ENCODE results near the gene NEK11. TPM values are rescaled to one million over a fixed set of nuclear protein-coding genes. Genes with fewer than 3 reads are reported as not detected.
A peak's percentile ranks its signal among the peaks of the same experiment; 100 is the strongest.

NEK11 gene
- total RNA-seq, result 1 to 10 TPM; 1.6 to 2.2 TPM

GRCh38 chr3:131026321-131027151 lies at the start of gene NEK11, which contains the start of gene ASTE1:
NEK11 (plus strand) TSS chr3:131026877; CDS start chr3:131029709, 2,832 bp downstream.
ASTE1 (minus strand) TSS chr3:131026825; CDS start chr3:131025306, 1,519 bp downstream.
- Mint-ChIP-seq H3K36me3 (peaks cover 27 to 35% of the 10 kb centered on the region in 2 donors), H3K27ac (peak within 1 kb of the TSS; percentile 92 to 96), H3K9me3 (no peaks in the 10 kb centered on the region)
- ATAC-seq (peak; percentile 98), DNase-seq (ENCODE audit: low spot score in 2 of 2) (peak; percentile 85 to 88)

GRCh38 chr3:130979117-130979516 lies 47.6 kb upstream of the NEK11 start:
- H3K36me3 Mint-ChIP-seq, result peaks cover 0 to 9% of the 10 kb centered on the region in 2 donors
- no peak for ATAC-seq
- no peaks in the 10 kb centered on the region for H3K9me3 Mint-ChIP-seq
- DNase-seq (ENCODE audit: low spot score in 2 of 2), result no peak
- no peak overlapping the region for H3K27ac Mint-ChIP-seq

DNA sequence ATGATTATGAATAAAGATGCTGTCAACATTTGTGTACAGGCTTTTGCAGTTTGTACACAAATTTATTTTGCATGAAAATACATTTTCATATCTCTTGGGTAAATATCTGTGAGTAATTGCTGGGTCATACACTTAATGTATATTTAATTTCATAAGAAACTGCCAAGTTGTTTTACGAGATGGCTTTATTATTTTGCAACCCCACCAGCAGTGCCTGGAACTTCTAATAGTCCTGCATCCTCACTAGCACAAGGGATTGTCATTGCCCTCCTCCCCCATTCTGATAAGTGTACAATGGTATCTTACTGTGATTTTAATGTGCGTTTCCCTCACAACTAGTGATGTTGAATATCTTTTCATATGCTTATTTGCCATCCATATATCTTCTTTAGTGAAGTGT lies 45.2 kb upstream of the NEK11 start:
- peaks cover 4 to 5% of the 10 kb centered on the region in 2 donors for H3K36me3 Mint-ChIP-seq
- no peaks in the 10 kb centered on the region for H3K9me3 Mint-ChIP-seq
- no peak overlapping the region for H3K27ac Mint-ChIP-seq
- no peak for DNase-seq (ENCODE audit: low spot score in 2 of 2)
- no peak for ATAC-seq

GRCh38 chr3:130990282-130990681 lies 36.4 kb upstream of the NEK11 start:
- Mint-ChIP-seq H3K27ac (peak overlapping the region in 1 of 2 donors; percentile 18), H3K9me3 (no peaks in the 10 kb centered on the region), H3K36me3 (peaks cover 6 to 11% of the 10 kb centered on the region in 2 donors)
- no peak for ATAC-seq
- no peak for DNase-seq (ENCODE audit: low spot score in 2 of 2)

GRCh38 chr3:130991126-130991525 lies 35.6 kb upstream of the NEK11 start:
- H3K9me3 Mint-ChIP-seq, result no peaks in the 10 kb centered on the region
- H3K27ac Mint-ChIP-seq, result peak overlapping the region in 1 of 2 donors; percentile 39
- no peak for DNase-seq (ENCODE audit: low spot score in 2 of 2)
- peaks cover 6 to 11% of the 10 kb centered on the region in 2 donors for H3K36me3 Mint-ChIP-seq
- ATAC-seq, result peak; percentile 22 to 78

GRCh38 chr3:130992344-130992743 lies 34.3 kb upstream of the NEK11 start:
- Mint-ChIP-seq H3K36me3 (peaks cover 6 to 11% of the 10 kb centered on the region in 2 donors), H3K27ac (no peak overlapping the region), H3K9me3 (no peaks in the 10 kb centered on the region)
- no peak for DNase-seq (ENCODE audit: low spot score in 2 of 2)
- ATAC-seq, result no peak

DNA sequence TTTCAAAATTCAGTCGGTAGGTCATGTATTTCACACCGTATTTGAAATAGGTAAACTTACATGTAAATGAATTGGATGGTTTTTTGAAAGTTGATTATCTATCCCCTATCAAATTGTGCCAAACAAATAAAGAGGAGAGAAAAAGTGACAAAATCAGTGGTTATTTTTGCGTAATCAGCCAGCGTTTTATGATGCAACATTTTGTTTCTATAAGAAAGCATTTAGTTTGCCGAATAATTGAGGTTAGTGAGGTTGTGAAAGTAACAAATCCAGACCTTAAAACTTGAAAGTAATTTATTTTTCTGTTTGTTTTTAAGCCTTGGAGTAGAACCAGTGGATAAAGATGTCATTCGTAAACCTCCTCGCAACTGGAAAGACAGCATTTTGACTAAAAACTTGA lies 29.4 kb upstream of the NEK11 start:
- H3K9me3 Mint-ChIP-seq, result no peaks in the 10 kb centered on the region
- no peak overlapping the region for H3K27ac Mint-ChIP-seq
- H3K36me3 Mint-ChIP-seq, result peaks cover 0 to 7% of the 10 kb centered on the region in 2 donors
- DNase-seq (ENCODE audit: low spot score in 2 of 2), result no peak
- ATAC-seq, result no peak

GRCh38 chr3:131001071-131001470 lies 25.6 kb upstream of the NEK11 start:
- no peak for ATAC-seq
- no peak for DNase-seq (ENCODE audit: low spot score in 2 of 2)
- H3K36me3 Mint-ChIP-seq, result peaks cover 6 to 19% of the 10 kb centered on the region in 2 donors
- no peak overlapping the region for H3K27ac Mint-ChIP-seq
- H3K9me3 Mint-ChIP-seq, result no peaks in the 10 kb centered on the region

- peak overlapping the region in 1 of 2 donors; percentile 19 for H3K27ac Mint-ChIP-seq
- ATAC-seq, result no peak
- H3K9me3 Mint-ChIP-seq, result no peaks in the 10 kb centered on the region
- no peak for DNase-seq (ENCODE audit: low spot score in 2 of 2)
- H3K36me3 Mint-ChIP-seq, result peaks cover 6 to 19% of the 10 kb centered on the region in 2 donors
These were observed 22.1 kb upstream of the NEK11 start for GRCh38 chr3:131004603-131005002.

DNA sequence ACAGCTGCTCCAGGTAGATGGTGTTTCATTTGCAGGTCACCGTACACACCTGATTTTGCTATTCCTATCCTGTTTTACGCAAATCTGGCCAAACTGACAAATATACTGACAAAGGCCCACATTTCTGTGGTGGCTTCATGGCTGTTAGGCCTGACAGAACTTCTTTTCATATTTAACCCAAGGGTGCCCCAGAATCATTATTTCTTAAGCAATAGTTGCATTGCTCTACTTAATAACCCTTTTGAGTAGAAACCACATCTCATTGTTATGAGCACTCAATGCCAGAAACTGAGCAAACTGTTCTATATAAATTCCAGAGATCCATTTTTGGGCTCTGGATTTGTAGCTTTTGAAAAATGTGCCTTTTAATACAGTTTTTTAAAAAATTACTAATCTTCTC lies 19.4 kb upstream of the NEK11 start:
- ATAC-seq (no peak), DNase-seq (ENCODE audit: low spot score in 2 of 2) (no peak)
- Mint-ChIP-seq H3K36me3 (peaks cover 6 to 12% of the 10 kb centered on the region in 2 donors), H3K27ac (no peak overlapping the region), H3K9me3 (no peaks in the 10 kb centered on the region)

- no peak for ATAC-seq
These were observed 18.9 kb upstream of the NEK11 start for GRCh38 chr3:131007782-131008181.

DNA sequence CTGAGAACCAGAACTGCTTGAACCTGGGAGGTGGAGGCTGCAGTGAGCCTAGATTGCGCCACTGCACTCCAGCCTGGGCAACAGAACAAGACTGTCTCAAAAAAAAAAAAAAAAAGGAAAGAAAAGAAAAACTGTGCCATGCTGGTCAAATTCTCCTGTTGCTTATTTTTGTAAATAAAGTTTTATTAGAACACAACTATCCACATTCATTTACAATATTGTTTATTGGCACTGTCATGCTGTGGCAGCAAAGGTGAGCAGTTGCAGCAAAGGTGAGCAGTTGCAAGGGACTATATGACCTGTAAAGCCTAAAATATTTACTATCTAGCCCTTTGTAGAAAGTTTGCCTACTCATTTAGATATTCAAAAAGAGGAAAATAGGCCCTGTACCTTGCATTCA lies 18.4 kb upstream of the NEK11 start:
- ATAC-seq, result no peak
- no peak for DNase-seq (ENCODE audit: low spot score in 2 of 2)
- H3K27ac Mint-ChIP-seq, result peak overlapping the region in 1 of 2 donors; percentile 32
- H3K36me3 Mint-ChIP-seq, result peaks cover 6 to 19% of the 10 kb centered on the region in 2 donors
- H3K9me3 Mint-ChIP-seq, result no peaks in the 10 kb centered on the region

More at GRCh38 chr3:131007782-131008181, 18.9 kb upstream of the NEK11 start:
- no peak for DNase-seq (ENCODE audit: low spot score in 2 of 2)
- Mint-ChIP-seq H3K9me3 (no peaks in the 10 kb centered on the region), H3K27ac (peak overlapping the region in 1 of 2 donors; percentile 32), H3K36me3 (peaks cover 6 to 13% of the 10 kb centered on the region in 2 donors)

DNA sequence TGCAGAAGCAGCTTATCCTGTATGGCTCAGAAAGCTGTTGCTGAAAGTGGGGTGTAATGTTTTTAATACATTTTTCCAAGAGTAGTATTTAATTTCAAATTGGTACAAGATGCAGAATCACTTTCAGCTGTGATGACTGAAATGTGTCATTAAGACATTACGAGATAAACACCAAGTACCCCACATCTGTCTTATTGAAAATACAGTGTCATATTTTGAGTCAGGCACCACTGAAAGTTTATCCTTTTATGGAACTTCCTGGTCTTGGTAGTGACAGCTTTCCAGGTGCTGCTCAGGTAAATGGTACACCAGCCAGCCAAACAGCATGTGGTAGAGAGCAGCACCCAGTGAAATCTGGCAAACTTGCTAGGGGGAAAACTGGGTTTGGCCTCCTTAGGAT lies 17.0 kb upstream of the NEK11 start:
- no peak for DNase-seq (ENCODE audit: low spot score in 2 of 2)
- peaks cover 2 to 21% of the 10 kb centered on the region in 2 donors for H3K36me3 Mint-ChIP-seq
- ATAC-seq, result peak in 1 of 2 donors; percentile 75
- H3K9me3 Mint-ChIP-seq, result no peaks in the 10 kb centered on the region
- no peak overlapping the region for H3K27ac Mint-ChIP-seq

- H3K27ac Mint-ChIP-seq, result no peak overlapping the region
- DNase-seq (ENCODE audit: low spot score in 2 of 2) (no peak), ATAC-seq (no peak)
- peaks cover 11 to 13% of the 10 kb centered on the region in 2 donors for H3K36me3 Mint-ChIP-seq
- H3K9me3 Mint-ChIP-seq, result no peaks in the 10 kb centered on the region
These were observed 7.7 kb upstream of the NEK11 start for GRCh38 chr3:131018970-131019369.

- peak in 1 of 2 donors; percentile 45 for ATAC-seq
- Mint-ChIP-seq H3K9me3 (no peaks in the 10 kb centered on the region), H3K27ac (peak overlapping the region in 1 of 2 donors; percentile 35), H3K36me3 (peaks cover 21 to 22% of the 10 kb centered on the region in 2 donors)
- no peak for DNase-seq (ENCODE audit: low spot score in 2 of 2)
These were observed 6.5 kb upstream of the NEK11 start for GRCh38 chr3:131020122-131020693.

DNA sequence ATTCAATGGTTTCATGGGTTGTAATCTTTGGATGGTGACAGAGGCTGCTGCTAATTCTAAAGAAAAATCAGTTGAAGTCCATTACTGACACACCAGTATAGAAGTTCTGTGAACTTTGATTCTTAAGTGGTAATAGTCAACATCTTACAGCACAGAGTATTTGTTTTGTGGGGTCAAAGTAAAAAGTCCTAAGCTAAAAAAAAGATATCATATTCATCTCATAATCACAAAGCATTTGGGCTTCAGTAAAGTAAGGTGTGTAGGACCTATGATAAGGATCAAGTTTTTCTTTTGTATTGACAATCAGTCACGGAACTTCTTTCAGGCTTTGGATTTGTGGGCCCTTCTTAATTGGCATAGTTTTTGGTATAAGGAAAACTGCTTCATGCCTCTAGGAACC lies 1.1 kb upstream of the NEK11 start:
- Mint-ChIP-seq H3K9me3 (no peaks in the 10 kb centered on the region), H3K36me3 (peaks cover 27 to 35% of the 10 kb centered on the region in 2 donors), H3K27ac (peak overlapping the region in 1 of 2 donors; percentile 92)
- DNase-seq (ENCODE audit: low spot score in 2 of 2) (no peak), ATAC-seq (no peak)

DNA sequence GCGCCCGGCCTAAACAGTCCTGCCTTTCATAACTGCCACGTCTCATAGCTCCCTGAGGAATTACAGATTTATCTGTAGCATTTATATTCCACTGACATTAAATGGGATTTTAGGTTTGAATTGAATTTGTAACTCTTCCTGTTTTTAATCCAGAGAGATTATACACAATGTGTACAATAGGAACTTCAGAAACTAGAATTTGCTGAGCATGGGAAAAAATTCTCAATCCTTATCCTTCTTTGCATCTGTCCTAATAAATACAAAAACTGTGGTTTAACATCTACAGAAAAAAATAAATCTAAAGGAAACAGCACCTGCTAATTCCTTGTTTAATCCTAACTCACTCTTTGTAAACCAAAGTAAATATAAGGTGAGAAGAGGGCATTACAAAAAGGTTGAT lies 2.2 kb downstream of the NEK11 start:
- no peak for DNase-seq (ENCODE audit: low spot score in 2 of 2)
- no peak for ATAC-seq
- peaks cover 21 to 30% of the 10 kb centered on the region in 2 donors for H3K36me3 Mint-ChIP-seq
- no peak overlapping the region for H3K27ac Mint-ChIP-seq
- H3K9me3 Mint-ChIP-seq, result no peaks in the 10 kb centered on the region
